ENCODE results near the gene POMZP3.
A peak's percentile ranks its signal among the peaks of the same experiment; 100 is the strongest.
"Not testable (repeated sequence)": the region's sequence is repeated elsewhere in the genome, so short reads cannot be mapped to it uniquely, and the experiment has no call there.

Gene POMZP3

GRCh38 chr7:76586585-76587315 lies 40.3 kb downstream of the POMZP3 start:
- not testable (repeated sequence) for DNase-seq

DNA sequence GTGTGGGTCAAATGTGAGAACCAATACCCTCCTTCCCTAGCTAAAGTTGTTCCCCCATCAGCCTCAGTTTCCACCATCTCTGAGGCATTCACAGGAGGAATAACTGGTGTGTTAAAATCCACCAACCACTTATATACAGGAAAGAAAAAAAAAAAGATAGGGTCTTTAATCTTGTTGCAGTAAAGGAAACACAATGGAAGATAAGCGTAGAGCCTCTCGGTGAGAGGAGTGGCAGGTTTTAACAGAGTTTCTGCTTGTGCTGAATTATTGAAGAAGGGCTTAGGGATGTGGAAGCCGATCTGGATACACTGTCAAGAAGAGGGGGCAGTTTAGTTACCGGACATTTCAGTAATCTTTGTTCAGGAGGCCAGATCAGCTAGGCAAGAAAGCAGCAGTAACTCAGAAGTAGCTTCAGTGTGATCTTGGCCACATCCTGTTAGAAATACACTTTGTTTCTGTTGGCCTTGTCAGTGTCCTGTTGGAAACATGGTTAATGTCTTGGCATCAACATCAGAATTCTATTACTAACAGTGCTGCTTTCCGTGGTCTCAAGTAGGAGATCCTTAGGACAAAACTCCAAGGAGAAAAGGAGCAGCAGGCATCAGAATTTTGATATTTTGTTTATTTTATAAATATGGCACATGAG lies 43.3 kb downstream of the POMZP3 start:
- DNase-seq: not testable (repeated sequence)

GRCh38 chr7:76582848-76583631 lies 44.0 kb downstream of the POMZP3 start:
- DNase-seq: peak; percentile 28

DNA sequence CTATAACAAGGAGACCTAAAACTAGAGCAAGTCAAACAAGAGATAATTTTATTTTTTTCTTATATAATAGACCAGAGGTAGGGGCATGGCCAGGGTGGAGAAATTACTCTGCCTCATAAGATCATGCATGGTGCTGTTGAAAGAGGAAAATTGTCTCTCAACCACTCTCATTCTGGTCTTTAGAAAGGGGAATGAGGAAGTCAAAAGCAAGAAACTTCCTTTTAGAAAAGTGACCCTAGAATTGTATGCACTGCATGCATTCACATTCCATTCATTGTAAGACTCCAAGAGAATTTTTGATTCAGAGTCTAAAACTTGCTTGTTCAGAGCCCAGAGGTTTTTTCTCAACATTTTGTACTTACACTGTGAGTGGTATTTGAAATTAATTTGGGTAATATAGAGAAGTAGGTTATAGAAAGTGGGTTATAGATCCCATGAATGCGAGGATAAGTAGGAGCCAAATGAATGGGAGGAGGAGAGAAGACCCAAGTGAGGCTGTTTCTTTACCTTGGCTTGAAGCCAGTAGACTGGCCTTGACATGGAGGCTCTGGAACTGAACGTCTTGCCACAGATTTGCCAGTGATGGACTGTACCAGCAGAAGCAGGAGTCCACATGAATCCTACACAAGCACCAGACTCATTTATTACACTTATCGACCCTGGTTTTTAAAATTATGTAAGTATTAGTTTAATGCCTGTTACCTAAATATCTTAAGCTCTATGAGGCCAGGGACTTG lies 51.0 kb downstream of the POMZP3 start:
- DNase-seq: not testable (repeated sequence)

DNA sequence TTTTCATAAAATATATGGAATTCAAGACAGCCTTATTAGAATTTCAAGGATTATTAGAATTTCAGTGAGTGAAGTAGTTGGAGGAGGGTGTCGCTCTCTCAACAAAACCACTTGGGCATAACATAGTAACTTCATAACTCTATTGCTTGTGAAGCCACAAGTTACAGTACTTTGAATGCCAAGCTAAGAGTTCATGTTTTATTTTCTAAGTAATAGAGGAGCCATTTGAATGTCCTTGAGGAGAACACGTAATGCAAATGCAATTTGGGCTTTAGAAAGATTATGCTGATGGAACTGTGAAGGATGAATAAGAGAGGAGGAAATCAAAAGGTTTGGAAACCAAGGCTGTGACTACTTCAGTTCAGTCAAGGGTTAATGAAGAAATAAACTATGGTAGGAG lies 51.6 kb downstream of the POMZP3 start:
- DNase-seq: not testable (repeated sequence)

- not testable (repeated sequence) for DNase-seq
Measured at GRCh38 chr7:76572296-76572695, 54.8 kb downstream of the POMZP3 start.

- not testable (repeated sequence) for DNase-seq
Measured at GRCh38 chr7:76570324-76570775, 56.7 kb downstream of the POMZP3 start.

- not testable (repeated sequence) for DNase-seq
Measured at GRCh38 chr7:76568742-76569141, 58.3 kb downstream of the POMZP3 start.

- not testable (repeated sequence) for DNase-seq
Measured at GRCh38 chr7:76567753-76568152, 59.3 kb downstream of the POMZP3 start.

DNA sequence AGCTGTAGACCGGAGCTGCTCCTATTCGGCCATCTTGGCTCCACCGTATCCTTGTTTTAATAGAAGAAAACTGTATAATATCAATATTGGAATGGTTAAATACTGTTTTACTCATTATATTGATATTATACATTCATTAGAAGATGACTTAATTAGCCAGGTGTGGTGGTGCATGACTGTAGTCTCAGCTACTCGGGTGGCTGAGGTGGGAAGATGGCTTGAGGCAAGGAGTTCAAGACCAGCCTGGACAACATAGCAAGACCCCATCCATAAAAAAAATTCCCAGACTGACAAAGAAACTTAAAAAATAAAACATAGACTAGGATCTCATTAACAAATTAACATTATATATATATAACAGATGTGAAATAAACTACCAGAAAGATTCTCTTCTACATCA lies 59.8 kb downstream of the POMZP3 start:
- DNase-seq: not testable (repeated sequence)

- not testable (repeated sequence) for DNase-seq
Measured at GRCh38 chr7:76565001-76565400, 62.1 kb downstream of the POMZP3 start.

DNA sequence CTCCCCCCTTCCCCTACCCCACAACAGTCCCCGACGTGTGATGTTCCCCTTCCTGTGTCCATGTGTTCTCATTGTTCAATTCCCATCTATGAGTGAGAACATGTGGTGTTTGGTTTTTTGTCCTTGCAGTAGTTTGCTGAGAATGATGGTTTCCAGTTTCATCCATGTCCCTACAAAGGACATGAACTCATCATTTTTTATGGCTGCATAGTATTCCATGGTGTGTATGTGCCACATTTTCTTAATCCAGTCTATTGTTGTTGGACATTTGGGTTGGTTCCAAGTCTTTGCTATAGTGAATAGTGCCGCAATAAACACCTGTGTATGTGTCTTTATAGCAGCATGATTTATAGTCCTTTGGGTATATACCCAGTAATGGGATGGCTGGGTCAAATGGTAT lies 65.7 kb downstream of the POMZP3 start:
- not testable (repeated sequence) for DNase-seq

- not testable (repeated sequence) for DNase-seq
Measured at GRCh38 chr7:76560157-76560556, 66.9 kb downstream of the POMZP3 start.
